Neural progenitor cell (in vitro differentiated cells): ENCODE data around the gene ZNF212. TPM values are rescaled to one million over a fixed set of nuclear protein-coding genes. Genes with fewer than 3 reads are reported as not detected.

Source experiments
- DNase-seq: peaks from one replicate; pipeline ENCODE4 v3.0.0-alpha.2; 2016; ENCODE audit warnings: low spot score
- H2AFZ ChIP-seq: fragments of 200-600 bp; sonication (generic); replicated peaks from 2 replicates; pipeline ENCODE4 v1.6.1; 2016; ENCODE audit warnings: antibody characterized with exemption
- H3F3A ChIP-seq: fragments of 200-600 bp; sonication (generic); 2 replicates; pipeline ENCODE4 v1.6.1; 2016; ENCODE audit warnings: antibody characterized with exemption, low read depth
- H3K27ac ChIP-seq: fragments of 200-600 bp; sonication (generic); 2 replicates; pipeline ENCODE4 v1.5.1; 2016; ENCODE audit warnings: mild to moderate bottlenecking
- H3K27me3 ChIP-seq: fragments of 200-600 bp; sonication (generic); 2 replicates; pipeline ENCODE4 v1.6.1; 2016; ENCODE audit warnings: mild to moderate bottlenecking, moderate library complexity
- H3K36me3 ChIP-seq: fragments of 200-600 bp; sonication (generic); 2 replicates; pipeline ENCODE4 v1.5.1; 2016
- H3K4me1 ChIP-seq: fragments of 200-600 bp; sonication (generic); 2 replicates; pipeline ENCODE4 v1.6.1; 2016; ENCODE audit warnings: mixed run types
- H3K4me2 ChIP-seq: fragments of 200-600 bp; sonication (generic); 2 replicates; pipeline ENCODE4 v1.6.1; 2016
- H3K4me3 ChIP-seq: fragments of 200-600 bp; sonication (generic); 2 replicates; pipeline ENCODE4 v1.5.1; 2016
- H3K79me2 ChIP-seq: fragments of 200-600 bp; sonication (generic); 2 replicates; pipeline ENCODE4 v1.6.1; 2016; ENCODE audit warnings: low read depth
- H3K9ac ChIP-seq: fragments of 200-600 bp; sonication (generic); 2 replicates; pipeline ENCODE4 v1.6.1; 2016
- H3K9me3 ChIP-seq: fragments of 200-600 bp; sonication (generic); 2 replicates; pipeline ENCODE4 v1.5.1; 2016; ENCODE audit warnings: low read depth
- H4K20me1 ChIP-seq: fragments of 200-600 bp; sonication (generic); 2 replicates; pipeline ENCODE4 v1.6.1; 2016; ENCODE audit warnings: low read depth
- H3K27ac Mint-ChIP-seq: 3 replicates; pipeline ENCODE4 v1.8.0; 2021; ENCODE audit warnings: mixed read lengths
- H3K27me3 Mint-ChIP-seq: 2 replicates; pipeline ENCODE4 v1.8.0; 2022; ENCODE audit warnings: low read depth, mild to moderate bottlenecking, inconsistent platforms, moderate library complexity, mixed read lengths; ENCODE audit not compliant: insufficient read depth
- H3K36me3 Mint-ChIP-seq: 3 replicates; pipeline ENCODE4 v1.8.0; 2021; ENCODE audit warnings: mixed read lengths
- H3K4me1 Mint-ChIP-seq: 3 replicates; pipeline ENCODE4 v1.8.0; 2021; ENCODE audit warnings: mixed read lengths
- H3K4me3 Mint-ChIP-seq: 3 replicates; pipeline ENCODE4 v1.8.0; 2021; ENCODE audit warnings: mild to moderate bottlenecking, moderate library complexity, mixed read lengths
- H3K9me3 Mint-ChIP-seq: 3 replicates; pipeline ENCODE4 v1.8.0; 2020; ENCODE audit warnings: mixed read lengths
- CTCF ChIP-seq: fragments of 200-600 bp; sonication (generic); IDR thresholded peaks from 2 replicates; pipeline ENCODE4 v1.5.1; 2017; ENCODE audit warnings: antibody characterized with exemption, mild to moderate bottlenecking
- EZH2 ChIP-seq: fragments of 200-600 bp; sonication (generic); IDR thresholded peaks from 2 replicates; pipeline ENCODE4 v1.6.1; 2017; ENCODE audit warnings: antibody characterized with exemption, mild to moderate bottlenecking, moderate library complexity
- EZH2phosphoT487 ChIP-seq: fragments of 200-600 bp; sonication (generic); IDR thresholded peaks from 2 replicates; pipeline ENCODE4 v1.6.1; 2017; ENCODE audit warnings: antibody characterized with exemption
- total RNA-seq: library from RNA; depleted of rRNA; stranded (reverse); fragments of >200 nt; gene quantifications from 2 replicates; pipeline ENCODE4 v1.2.3, GENCODE V29; 2015; ENCODE audit warnings: low replicate concordance

The ZNF212 gene
- total RNA-seq, 1 donor from 2014 or later, result 11.2 TPM

GRCh38 chr7:149295481-149295850 is 56.0 kb downstream of the ZNF212 start:
- H3K36me3 Mint-ChIP-seq, result peaks cover 4% of the 10 kb centered on the region
- H3K4me1 Mint-ChIP-seq, result no peaks in the 10 kb centered on the region

DNA sequence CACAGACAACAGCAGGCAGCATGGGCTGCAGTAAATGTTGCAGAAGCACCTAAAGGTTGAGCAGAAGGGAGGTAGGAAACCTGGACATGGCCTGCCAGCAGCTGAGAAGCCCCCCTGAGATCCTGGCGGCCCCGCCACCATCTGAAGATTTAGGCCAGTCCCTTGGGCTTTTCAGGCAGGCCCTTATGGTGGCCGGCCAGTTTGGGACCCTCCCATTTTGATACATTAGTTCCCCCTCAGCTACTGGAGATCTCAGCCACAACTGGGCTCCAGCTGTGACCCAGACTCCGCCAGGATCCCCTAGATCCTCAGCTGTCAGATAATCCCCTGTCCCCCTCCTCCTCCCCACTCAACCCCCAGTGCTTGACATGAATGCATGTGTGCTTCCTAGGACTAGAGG is 56.9 kb downstream of the ZNF212 start:
- Histone ChIP-seq H3K9ac (no peak overlapping the region), H3K27me3 (no peaks in the 10 kb centered on the region), H3K9me3 (no peaks in the 10 kb centered on the region), H3K27ac (no peak overlapping the region), H2AFZ (no peak overlapping the region), H3K4me3 (no peak overlapping the region), H3F3A (no peaks in the 10 kb centered on the region), H4K20me1 (no peaks in the 10 kb centered on the region), H3K36me3 (no peaks in the 10 kb centered on the region), H3K79me2 (no peaks in the 10 kb centered on the region), H3K4me1 (no peaks in the 10 kb centered on the region), H3K4me2 (no peak overlapping the region)
- Mint-ChIP-seq H3K4me1 (no peaks in the 10 kb centered on the region), H3K36me3 (peaks cover 4% of the 10 kb centered on the region), H3K4me3 (no peak overlapping the region), H3K9me3 (no peaks in the 10 kb centered on the region), H3K27ac (no peak overlapping the region), H3K27me3 (peaks cover 5% of the 10 kb centered on the region)
- TF ChIP-seq EZH2phosphoT487 (no peak), CTCF (no peak), EZH2 (no peak)
- no peak for DNase-seq

More at GRCh38 chr7:149295481-149295850, 56.0 kb downstream of the ZNF212 start:
- Histone ChIP-seq H3K79me2 (no peaks in the 10 kb centered on the region), H3F3A (no peaks in the 10 kb centered on the region), H3K27me3 (no peaks in the 10 kb centered on the region), H2AFZ (no peak overlapping the region), H3K4me3 (no peak overlapping the region), H4K20me1 (no peaks in the 10 kb centered on the region), H3K4me2 (no peak overlapping the region), H3K27ac (no peak overlapping the region), H3K9me3 (no peaks in the 10 kb centered on the region), H3K36me3 (no peaks in the 10 kb centered on the region), H3K4me1 (no peaks in the 10 kb centered on the region), H3K9ac (no peak overlapping the region)
- Mint-ChIP-seq H3K27ac (no peak overlapping the region), H3K9me3 (no peaks in the 10 kb centered on the region), H3K4me3 (no peak overlapping the region), H3K27me3 (peaks cover 5% of the 10 kb centered on the region)
- no peak for DNase-seq
- TF ChIP-seq CTCF, result no peak
- no peak for TF ChIP-seq EZH2
- TF ChIP-seq EZH2phosphoT487, result no peak

DNA sequence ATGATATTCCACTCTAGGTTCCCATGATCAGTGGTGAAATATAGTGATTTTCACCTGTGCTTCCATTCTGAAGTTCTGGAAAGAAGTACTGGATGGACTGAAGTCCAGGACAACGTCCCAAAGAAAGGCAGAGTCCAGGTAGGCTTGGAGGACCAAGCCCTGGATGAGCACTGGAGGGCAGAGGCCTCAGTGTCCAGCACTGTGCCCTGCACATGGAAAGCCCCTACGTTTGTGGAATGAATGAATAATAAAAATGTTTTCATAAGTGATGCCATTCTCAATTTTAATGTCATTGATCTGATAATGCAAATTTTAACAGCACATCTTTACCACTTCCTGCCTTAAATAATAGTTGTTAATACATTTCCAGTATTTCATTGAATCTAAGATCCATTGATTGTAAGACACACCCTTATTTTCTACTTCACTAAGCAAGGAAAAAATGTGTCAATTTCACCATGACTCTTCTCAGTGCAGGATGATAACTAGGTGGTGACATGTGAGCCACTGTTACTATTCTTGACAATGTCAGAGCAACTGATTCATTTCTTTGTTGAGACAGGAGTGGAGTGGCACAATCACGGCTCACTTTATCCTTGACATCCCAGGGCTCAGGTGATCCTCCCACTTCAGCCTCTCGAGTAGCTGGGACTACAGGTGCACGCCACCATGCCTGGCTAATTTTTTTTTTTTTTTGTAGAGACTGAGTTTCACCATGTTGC is 57.7 kb downstream of the ZNF212 start:
- no peaks in the 10 kb centered on the region for H3K9me3 ChIP-seq
- H3K4me3 ChIP-seq, result no peak overlapping the region
- H2AFZ ChIP-seq, result no peak overlapping the region
- H3K36me3 ChIP-seq, result no peaks in the 10 kb centered on the region
- H3K79me2 ChIP-seq, result no peaks in the 10 kb centered on the region
- no peak overlapping the region for H3K27ac ChIP-seq
- H3K4me2 ChIP-seq, result no peak overlapping the region
- peaks cover 7% of the 10 kb centered on the region for H3K27me3 Mint-ChIP-seq
- H3F3A ChIP-seq, result no peaks in the 10 kb centered on the region
- no peak overlapping the region for H3K27ac Mint-ChIP-seq
- TF ChIP-seq EZH2, result no peak
- no peak for TF ChIP-seq CTCF
- no peak for TF ChIP-seq EZH2phosphoT487
- no peaks in the 10 kb centered on the region for H4K20me1 ChIP-seq
- H3K36me3 Mint-ChIP-seq, result peaks cover 4% of the 10 kb centered on the region
- H3K9me3 Mint-ChIP-seq, result no peaks in the 10 kb centered on the region
- no peaks in the 10 kb centered on the region for H3K4me1 ChIP-seq
- H3K4me1 Mint-ChIP-seq, result no peaks in the 10 kb centered on the region
- H3K4me3 Mint-ChIP-seq, result peak overlapping the region; percentile 3
- no peak for DNase-seq
- H3K9ac ChIP-seq, result no peak overlapping the region
- H3K27me3 ChIP-seq, result no peaks in the 10 kb centered on the region
